Keratinocyte (primary cell): Measurements from ENCODE around the gene ZNF805. TPM values are rescaled to one million over a fixed set of nuclear protein-coding genes. Genes with fewer than 3 reads are reported as not detected.
A peak's percentile ranks its signal among the peaks of the same experiment; 100 is the strongest.
"Not testable (repeated sequence)": the region's sequence is repeated elsewhere in the genome, so short reads cannot be mapped to it uniquely, and the experiment has no call there.

Source experiments
- DNase-seq: peaks from one replicate; pipeline ENCODE4 v3.0.0-alpha.2; 2011; ENCODE audit warnings: low read depth, missing footprints, low spot score
- FAIRE-seq: peaks from 2 replicates; lab custom pipeline; 2011; peaks lifted over from hg19 to GRCh38; lab: Jason Lieb, UNC
- H2AFZ ChIP-seq: 2 replicates; pipeline ENCODE4 v1.6.0; 2012; ENCODE audit warnings: low read length, control low read depth, inconsistent platforms; ENCODE audit not compliant: control insufficient read depth
- H3K27ac ChIP-seq: 2 replicates; pipeline ENCODE4 v1.5.1; 2011; ENCODE audit warnings: low read length; ENCODE audit not compliant: control insufficient read depth, insufficient read depth
- H3K27me3 ChIP-seq: 3 replicates; pipeline ENCODE4 v1.6.0; 2011; ENCODE audit warnings: low read length; ENCODE audit not compliant: control insufficient read depth, insufficient read depth; ENCODE audit errors: extremely low read depth
- H3K36me3 ChIP-seq, 2 experiments: 2 replicates in 1 of 2; 3 replicates in 1 of 2; pipeline ENCODE4 v1.5.1; 2011; ENCODE audit warnings: low read length in 2 of 2, mild to moderate bottlenecking in 1 of 2; ENCODE audit not compliant: control insufficient read depth in 2 of 2, insufficient read depth in 2 of 2; ENCODE audit errors: extremely low read depth in 1 of 2
- H3K4me1 ChIP-seq: 3 replicates; pipeline ENCODE4 v1.5.1; 2011; ENCODE audit warnings: low read length; ENCODE audit not compliant: control insufficient read depth, insufficient read depth; ENCODE audit errors: extremely low read depth
- H3K4me2 ChIP-seq: 3 replicates; pipeline ENCODE4 v1.6.0; 2011; ENCODE audit warnings: low read depth, low read length; ENCODE audit not compliant: control insufficient read depth, insufficient read depth; ENCODE audit errors: extremely low read depth
- H3K4me3 ChIP-seq, 3 experiments: fragments of 200-600 bp in 1 of 3; sonication (generic) in 1 of 3; 2 replicates in 2 of 3; 3 replicates in 1 of 3; pipeline ENCODE4 v1.5.1; 2011 to 2016; ENCODE audit warnings: low read length in 3 of 3, mild to moderate bottlenecking in 3 of 3, control low read depth in 2 of 3, inconsistent platforms in 1 of 3, low read depth in 1 of 3, mixed read lengths in 1 of 3, mixed run types in 1 of 3, moderate library complexity in 1 of 3; ENCODE audit not compliant: control insufficient read depth in 2 of 3, insufficient read depth in 2 of 3; ENCODE audit errors: extremely low read depth in 1 of 3
- H3K79me2 ChIP-seq: 2 replicates; pipeline ENCODE4 v1.6.0; 2012; ENCODE audit warnings: low read length; ENCODE audit not compliant: control insufficient read depth, insufficient read depth
- H3K9ac ChIP-seq: 3 replicates; pipeline ENCODE4 v1.6.0; 2011; ENCODE audit warnings: low read length; ENCODE audit not compliant: control insufficient read depth, insufficient read depth; ENCODE audit errors: extremely low read depth
- H3K9me1 ChIP-seq: 3 replicates; pipeline ENCODE4 v1.6.0; 2011; ENCODE audit warnings: low read length; ENCODE audit not compliant: control insufficient read depth, insufficient read depth; ENCODE audit errors: extremely low read depth
- H3K9me3 ChIP-seq: 2 replicates; pipeline ENCODE4 v1.5.1; 2012; ENCODE audit warnings: low read depth, low read length; ENCODE audit not compliant: control insufficient read depth
- H4K20me1 ChIP-seq: 3 replicates; pipeline ENCODE4 v1.6.0; 2011; ENCODE audit warnings: low read length; ENCODE audit not compliant: control insufficient read depth, insufficient read depth; ENCODE audit errors: extremely low read depth
- CTCF ChIP-seq, 3 experiments: IDR thresholded peaks in 1 of 3; conservative IDR thresholded peaks in 1 of 3; optimal IDR thresholded peaks in 1 of 3; 2 replicates in 2 of 3; 3 replicates in 1 of 3; pipeline versions ENCODE3 to v1.5.1; 2011; ENCODE audit warnings: low read length in 3 of 3, mild to moderate bottlenecking in 3 of 3, moderate library complexity in 2 of 3, control low read depth in 1 of 3, inconsistent platforms in 1 of 3; ENCODE audit not compliant: insufficient read depth in 2 of 3; ENCODE audit errors: extremely low read depth in 1 of 3
- EZH2 ChIP-seq: IDR thresholded peaks from one replicate; pipeline ENCODE4 v1.6.1; 2012; ENCODE audit warnings: inconsistent platforms, mild to moderate bottlenecking, low read length, moderate library complexity
- dilution Hi-C: fragments of 300-500 bp; cut with MboI; formaldehyde crosslinking; loops from one replicate; pipeline ENCODE4 v1.7.0; 2020; ENCODE audit warnings: low sequenced_read_pairs; ENCODE audit not compliant: extremely low pct_ligation_motif_present
- polyA plus RNA-seq, 5 experiments: library from polyadenylated mRNA; depleted of rRNA in 3 of 5; stranded (reverse) in 3 of 5; stranded (forward) in 1 of 5; unstranded in 1 of 5; fragments of >200 nt; gene quantifications; 1 replicate in 1 of 5; 2 replicates in 3 of 5; 3 replicates in 1 of 5; pipeline versions ENCODE4 v1.2.1 to v1.2.3, GENCODE V29; 2011 to 2012; ENCODE audit warnings: missing spikeins in 2 of 5, low read depth in 1 of 5, low replicate concordance in 1 of 5

Gene ZNF805
- polyA plus RNA-seq, 1 donor (not counting 4 experiments of a cell fraction or from before 2014, with no cell fraction given), result 3.2 TPM

DNA sequence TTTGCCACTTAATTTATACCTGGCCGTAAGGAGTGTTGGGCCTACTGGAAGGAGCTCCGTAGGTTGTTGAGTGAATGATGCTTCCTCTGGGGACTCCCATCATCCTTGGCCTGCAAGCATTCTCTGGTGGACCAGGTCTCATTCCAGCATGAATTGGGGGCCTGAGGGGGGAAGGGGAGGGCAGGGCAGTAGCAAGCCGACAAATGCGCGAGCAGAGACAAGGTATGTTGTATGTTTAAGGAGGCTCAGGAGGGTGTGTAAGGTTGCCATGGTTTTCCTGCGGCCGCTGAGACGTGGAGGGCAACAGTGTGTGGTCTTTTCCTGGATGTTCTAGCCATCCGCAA, 48.4 kb upstream of the ZNF805 start:
- Histone ChIP-seq H3K9me1 (no peaks in the 10 kb centered on the region), H3K27ac (peak overlapping the region; percentile 82)

GRCh38 chr19:57192993-57193392, 47.4 kb upstream of the ZNF805 start:
- no peaks in the 10 kb centered on the region for H3K27me3 ChIP-seq
- H3K4me3 ChIP-seq, result peak overlapping the region in 2 of 3 experiments; percentile 94 to 95
- peak overlapping the region; percentile 78 for H3K4me2 ChIP-seq
- dilution Hi-C loops, result no loop called here
- H3K9ac ChIP-seq, result no peak overlapping the region
- no peaks in the 10 kb centered on the region for H3K9me3 ChIP-seq
- H3K9me1 ChIP-seq, result no peaks in the 10 kb centered on the region
- FAIRE-seq (no peak), DNase-seq (no peak)
- H3K27ac ChIP-seq, result no peak overlapping the region
- H2AFZ ChIP-seq, result no peak overlapping the region
- H4K20me1 ChIP-seq, result peaks cover 2% of the 10 kb centered on the region
- peaks cover 14 to 18% of the 10 kb centered on the region in 2 experiments for H3K36me3 ChIP-seq
- TF ChIP-seq CTCF (optimal IDR thresholded peaks at IDR 0.05 in 1 of 3, IDR thresholded peaks at IDR 0.05 in 1 of 3, conservative IDR thresholded peaks at IDR 0.05 in 1 of 3; ENCODE audit: extremely low read depth in 1 of 3, insufficient read depth in 2 of 3, low read length in 3 of 3) (no peak), EZH2 (no peak)
- H3K79me2 ChIP-seq, result peaks cover 40% of the 10 kb centered on the region
- peaks cover 10% of the 10 kb centered on the region for H3K4me1 ChIP-seq

More for the DNA sequence above, 48.4 kb upstream of the ZNF805 start:
- H3K4me1 ChIP-seq, result peaks cover 10% of the 10 kb centered on the region
- H3K9me3 ChIP-seq, result no peaks in the 10 kb centered on the region
- peaks cover 2% of the 10 kb centered on the region for H4K20me1 ChIP-seq
- peak overlapping the region; percentile 78 for H3K4me2 ChIP-seq
- TF ChIP-seq CTCF (optimal IDR thresholded peaks at IDR 0.05 in 1 of 3, IDR thresholded peaks at IDR 0.05 in 1 of 3, conservative IDR thresholded peaks at IDR 0.05 in 1 of 3; ENCODE audit: extremely low read depth in 1 of 3, insufficient read depth in 2 of 3, low read length in 3 of 3) (no peak), EZH2 (no peak)
- peak overlapping the region; percentile 97 for H2AFZ ChIP-seq
- DNase-seq (no peak), FAIRE-seq (no peak)
- peaks cover 10 to 18% of the 10 kb centered on the region in 2 experiments for H3K36me3 ChIP-seq
- peak overlapping the region; percentile 89 for H3K9ac ChIP-seq
- dilution Hi-C loops, result no loop called here
- peaks cover 40% of the 10 kb centered on the region for H3K79me2 ChIP-seq
- peak overlapping the region; percentile 82 to 95 (median 94) for H3K4me3 ChIP-seq
- H3K27me3 ChIP-seq, result no peaks in the 10 kb centered on the region

DNA sequence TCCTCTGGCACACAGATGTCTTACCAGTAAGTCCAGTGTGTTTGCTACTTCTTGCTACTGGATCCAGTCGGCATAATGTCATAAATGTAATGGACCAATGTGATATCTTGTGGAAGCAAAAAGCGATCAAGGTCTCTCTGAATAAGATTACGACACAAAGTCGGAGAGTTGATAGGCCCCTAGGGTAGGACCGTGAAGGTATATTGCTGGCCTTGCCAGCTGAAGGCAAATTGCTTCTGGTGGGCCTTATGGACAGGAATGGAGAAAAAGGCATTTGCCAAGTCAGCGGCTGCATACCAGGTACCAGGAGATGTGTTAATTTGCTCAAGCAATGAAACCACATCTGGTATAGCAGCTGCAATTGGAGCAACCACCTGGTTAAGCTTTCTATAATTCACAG, 42.6 kb upstream of the ZNF805 start:
- H3K79me2 ChIP-seq, result peaks cover 36% of the 10 kb centered on the region
- H3K9me1 ChIP-seq, H3K4me3 ChIP-seq, H3K27me3 ChIP-seq, H3K9me3 ChIP-seq, H4K20me1 ChIP-seq, H2AFZ ChIP-seq, DNase-seq, dilution Hi-C loops, H3K27ac ChIP-seq, H3K9ac ChIP-seq, H3K4me2 ChIP-seq, FAIRE-seq, H3K4me1 ChIP-seq: not testable (repeated sequence)
- peaks cover 18 to 22% of the 10 kb centered on the region in 2 experiments for H3K36me3 ChIP-seq
